OCI-LY7 (cell line): ENCODE measurements around the gene SUV39H2.

Experiments
- CTCF ChIP-seq: fragments of 200-600 bp; sonication (generic); conservative IDR thresholded peaks from 2 replicates; pipeline ENCODE4 v1.5.1; 2014; ENCODE audit warnings: mild to moderate bottlenecking, antibody characterized with exemption, low read length, moderate library complexity, mixed read lengths
- EZH2phosphoT487 ChIP-seq: fragments of 200-600 bp; sonication (generic); IDR thresholded peaks from 2 replicates; pipeline ENCODE4 v1.6.1; 2018; ENCODE audit warnings: low read depth, borderline replicate concordance, mild to moderate bottlenecking, mixed run types, antibody characterized with exemption, low read length, moderate library complexity, mixed read lengths

- TF ChIP-seq CTCF, result no peak
- no peak for TF ChIP-seq EZH2phosphoT487
Observed at GRCh38 chr10:14924013-14924412, 45.3 kb downstream of the SUV39H2 start.
